ENCODE measurements around the gene ROR1.
"Not testable (repeated sequence)": the region's sequence is repeated elsewhere in the genome, so short reads cannot be mapped to it uniquely, and the experiment has no call there.

The ROR1 gene

GRCh38 chr1:63818567-63819325 is 44.9 kb downstream of the ROR1 start:
- Histone ChIP-seq H3K4me1 (ENCODE audit: control insufficient read depth, insufficient read depth, low read length, poor library complexity, severe bottlenecking) (no peaks in the 10 kb centered on the region), H3K4me3 (ENCODE audit: insufficient read depth, low read depth, low read length, poor library complexity, severe bottlenecking) (no peak overlapping the region), H3K9me3 (ENCODE audit: control insufficient read depth, low read length) (no peaks in the 10 kb centered on the region), H3K27ac (ENCODE audit: insufficient read depth, low read length, poor library complexity, severe bottlenecking) (no peak overlapping the region), H3K36me3 (ENCODE audit: control insufficient read depth, insufficient read depth, low read length) (no peaks in the 10 kb centered on the region), H3K27me3 (replicated peaks; ENCODE audit: control insufficient read depth, insufficient read depth, low read length, poor library complexity, severe bottlenecking) (no peaks in the 10 kb centered on the region)
- no peak for DNase-seq

GRCh38 chr1:63819795-63820194 is 46.0 kb downstream of the ROR1 start:
- Histone ChIP-seq H3K9me3 (ENCODE audit: control insufficient read depth, low read length) (no peaks in the 10 kb centered on the region), H3K27me3 (replicated peaks; ENCODE audit: control insufficient read depth, insufficient read depth, low read length, poor library complexity, severe bottlenecking) (no peaks in the 10 kb centered on the region), H3K4me1 (ENCODE audit: control insufficient read depth, insufficient read depth, low read length, poor library complexity, severe bottlenecking) (no peaks in the 10 kb centered on the region), H3K4me3 (ENCODE audit: insufficient read depth, low read depth, low read length, poor library complexity, severe bottlenecking) (no peak overlapping the region), H3K36me3 (ENCODE audit: control insufficient read depth, insufficient read depth, low read length) (no peaks in the 10 kb centered on the region), H3K27ac (ENCODE audit: insufficient read depth, low read length, poor library complexity, severe bottlenecking) (no peak overlapping the region)
- DNase-seq: no peak

GRCh38 chr1:63821091-63822005 is 47.5 kb downstream of the ROR1 start:
- no peak overlapping the region for H3K27ac ChIP-seq (ENCODE audit: insufficient read depth, low read length, poor library complexity, severe bottlenecking)
- no peak for DNase-seq
- H3K4me3 ChIP-seq (ENCODE audit: insufficient read depth, low read depth, low read length, poor library complexity, severe bottlenecking): no peak overlapping the region
- H3K27me3 ChIP-seq (replicated peaks; ENCODE audit: control insufficient read depth, insufficient read depth, low read length, poor library complexity, severe bottlenecking): no peaks in the 10 kb centered on the region
- H3K9me3 ChIP-seq (ENCODE audit: control insufficient read depth, low read length): no peaks in the 10 kb centered on the region
- H3K4me1 ChIP-seq (ENCODE audit: control insufficient read depth, insufficient read depth, low read length, poor library complexity, severe bottlenecking): no peaks in the 10 kb centered on the region
- H3K36me3 ChIP-seq (ENCODE audit: control insufficient read depth, insufficient read depth, low read length): no peaks in the 10 kb centered on the region

DNA sequence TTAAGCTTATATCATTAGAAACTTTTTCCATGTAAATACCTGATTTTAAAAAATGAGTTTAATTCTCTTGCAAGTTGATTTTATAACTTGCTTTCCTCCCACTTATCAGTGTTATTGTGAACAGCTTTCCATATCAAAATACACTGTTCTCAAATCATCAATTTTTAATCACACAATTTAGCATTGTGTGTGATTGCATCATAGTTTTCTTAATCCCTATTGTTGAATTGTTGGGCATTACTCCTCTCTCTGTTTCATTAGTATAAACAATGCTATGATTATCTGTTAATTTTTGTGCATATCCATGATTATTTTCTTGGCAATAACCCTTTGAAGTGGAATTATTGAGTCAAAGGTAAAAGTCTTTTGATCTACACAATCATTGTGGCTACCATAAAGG is 48.7 kb downstream of the ROR1 start:
- H3K4me1 ChIP-seq (ENCODE audit: control insufficient read depth, insufficient read depth, low read length, poor library complexity, severe bottlenecking): no peaks in the 10 kb centered on the region
- no peaks in the 10 kb centered on the region for H3K9me3 ChIP-seq (ENCODE audit: control insufficient read depth, low read length)

DNA sequence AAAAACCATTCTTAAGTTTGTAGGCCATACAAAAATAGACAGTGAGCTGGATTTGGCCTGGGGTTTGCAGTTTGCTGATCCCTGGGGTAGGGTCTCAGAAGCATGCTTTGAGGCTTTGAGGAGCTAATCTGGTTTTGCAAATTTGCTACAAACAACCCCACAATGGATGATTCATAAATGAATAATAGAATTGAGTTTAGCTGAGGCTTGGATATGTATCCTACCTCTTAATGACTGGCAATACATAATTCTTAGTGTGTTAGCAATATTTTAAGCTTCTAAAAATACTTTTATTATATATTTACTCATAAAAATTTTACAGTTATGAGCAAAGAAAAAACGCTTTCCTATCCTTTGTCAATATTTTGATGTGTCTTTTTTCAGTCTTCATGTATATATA is 50.6 kb downstream of the ROR1 start:
- no peak for DNase-seq
- Histone ChIP-seq H3K4me1 (ENCODE audit: control insufficient read depth, insufficient read depth, low read length, poor library complexity, severe bottlenecking) (no peaks in the 10 kb centered on the region), H3K4me3 (ENCODE audit: insufficient read depth, low read depth, low read length, poor library complexity, severe bottlenecking) (no peak overlapping the region), H3K9me3 (ENCODE audit: control insufficient read depth, low read length) (no peaks in the 10 kb centered on the region), H3K27ac (ENCODE audit: insufficient read depth, low read length, poor library complexity, severe bottlenecking) (no peak overlapping the region), H3K36me3 (ENCODE audit: control insufficient read depth, insufficient read depth, low read length) (no peaks in the 10 kb centered on the region), H3K27me3 (replicated peaks; ENCODE audit: control insufficient read depth, insufficient read depth, low read length, poor library complexity, severe bottlenecking) (no peaks in the 10 kb centered on the region)

More for the DNA sequence above, 48.7 kb downstream of the ROR1 start:
- DNase-seq: no peak
- Histone ChIP-seq H3K27me3 (replicated peaks; ENCODE audit: control insufficient read depth, insufficient read depth, low read length, poor library complexity, severe bottlenecking) (no peaks in the 10 kb centered on the region), H3K4me3 (ENCODE audit: insufficient read depth, low read depth, low read length, poor library complexity, severe bottlenecking) (no peak overlapping the region), H3K36me3 (ENCODE audit: control insufficient read depth, insufficient read depth, low read length) (no peaks in the 10 kb centered on the region), H3K27ac (ENCODE audit: insufficient read depth, low read length, poor library complexity, severe bottlenecking) (no peak overlapping the region)

DNA sequence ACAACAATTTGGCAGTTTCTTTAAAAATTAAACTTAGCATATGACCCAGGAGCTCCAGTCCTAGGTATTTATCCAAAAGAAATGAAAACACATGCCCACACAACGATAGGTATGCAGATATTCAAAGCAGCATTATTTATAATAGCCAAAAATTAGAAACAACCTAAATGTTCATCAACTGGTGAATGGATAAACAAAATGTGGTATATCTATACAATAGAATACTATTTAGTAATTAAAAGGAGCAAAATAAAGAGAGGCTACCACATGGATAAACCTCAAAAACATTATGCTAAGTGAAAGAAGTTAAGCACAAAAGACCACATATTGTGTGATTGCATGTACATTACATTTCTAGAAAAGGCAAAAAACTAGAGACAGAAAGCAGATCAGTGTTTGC is 51.3 kb downstream of the ROR1 start:
- DNase-seq: no peak
- Histone ChIP-seq H3K4me1 (ENCODE audit: control insufficient read depth, insufficient read depth, low read length, poor library complexity, severe bottlenecking) (no peaks in the 10 kb centered on the region), H3K4me3 (ENCODE audit: insufficient read depth, low read depth, low read length, poor library complexity, severe bottlenecking) (no peak overlapping the region), H3K36me3 (ENCODE audit: control insufficient read depth, insufficient read depth, low read length) (no peaks in the 10 kb centered on the region), H3K27me3 (replicated peaks; ENCODE audit: control insufficient read depth, insufficient read depth, low read length, poor library complexity, severe bottlenecking) (no peaks in the 10 kb centered on the region), H3K9me3 (ENCODE audit: control insufficient read depth, low read length) (no peaks in the 10 kb centered on the region), H3K27ac (ENCODE audit: insufficient read depth, low read length, poor library complexity, severe bottlenecking) (no peak overlapping the region)

GRCh38 chr1:63826246-63826861 is 52.5 kb downstream of the ROR1 start:
- DNase-seq; H3K9me3 ChIP-seq (ENCODE audit: control insufficient read depth, low read length); H3K4me3 ChIP-seq (ENCODE audit: insufficient read depth, low read depth, low read length, poor library complexity, severe bottlenecking); H3K27me3 ChIP-seq (replicated peaks; ENCODE audit: control insufficient read depth, insufficient read depth, low read length, poor library complexity, severe bottlenecking); H3K36me3 ChIP-seq (ENCODE audit: control insufficient read depth, insufficient read depth, low read length); H3K27ac ChIP-seq (ENCODE audit: insufficient read depth, low read length, poor library complexity, severe bottlenecking); H3K4me1 ChIP-seq (ENCODE audit: control insufficient read depth, insufficient read depth, low read length, poor library complexity, severe bottlenecking): not testable (repeated sequence)

DNA sequence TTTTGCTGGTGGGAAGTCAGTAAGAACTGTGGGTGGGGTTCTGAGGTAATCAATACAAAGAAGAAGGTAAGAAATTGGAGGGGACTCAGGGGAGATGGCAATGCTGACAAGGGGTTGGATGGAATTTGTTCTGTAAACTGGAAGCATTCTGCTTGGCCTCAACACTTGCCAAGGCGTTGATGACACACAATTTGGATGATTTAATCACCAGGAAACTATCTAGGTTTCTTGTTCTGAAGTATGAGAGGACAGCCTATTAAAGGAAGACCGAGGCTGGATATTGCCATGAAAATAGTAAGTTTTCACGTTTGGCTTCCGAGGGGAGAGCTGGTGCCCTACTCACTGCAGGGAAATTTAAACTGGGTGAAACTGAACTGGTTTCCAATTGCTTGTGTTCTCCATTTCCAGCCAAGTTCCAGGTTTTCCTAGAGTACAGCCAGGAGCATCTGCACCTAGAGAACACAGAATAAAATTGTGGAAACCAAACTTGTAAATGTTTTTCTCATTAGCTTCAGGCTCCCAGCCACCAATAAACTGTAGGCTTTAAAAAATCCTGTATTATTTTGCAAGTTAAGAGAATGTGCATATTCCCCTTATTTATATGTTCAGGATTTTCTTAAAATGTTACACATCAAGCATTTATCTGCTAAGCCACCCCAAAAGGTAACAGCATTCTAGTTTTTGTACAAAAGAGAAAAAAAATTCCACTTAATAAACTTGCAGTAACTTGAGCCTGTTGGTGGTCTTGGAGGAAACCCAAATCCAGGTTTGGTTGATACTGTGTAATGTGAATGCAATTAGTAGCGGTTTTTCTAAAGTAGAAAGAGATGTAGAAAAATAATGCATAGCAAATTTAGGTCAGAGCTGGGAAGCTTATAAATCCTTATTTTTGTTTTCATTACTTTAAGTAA is 53.8 kb downstream of the ROR1 start:
- H3K36me3 ChIP-seq (ENCODE audit: control insufficient read depth, insufficient read depth, low read length): no peaks in the 10 kb centered on the region
- no peaks in the 10 kb centered on the region for H3K4me1 ChIP-seq (ENCODE audit: control insufficient read depth, insufficient read depth, low read length, poor library complexity, severe bottlenecking)
- no peaks in the 10 kb centered on the region for H3K27me3 ChIP-seq (replicated peaks; ENCODE audit: control insufficient read depth, insufficient read depth, low read length, poor library complexity, severe bottlenecking)
- DNase-seq: no peak
- H3K27ac ChIP-seq (ENCODE audit: insufficient read depth, low read length, poor library complexity, severe bottlenecking): no peak overlapping the region
- H3K9me3 ChIP-seq (ENCODE audit: control insufficient read depth, low read length): no peaks in the 10 kb centered on the region
- no peak overlapping the region for H3K4me3 ChIP-seq (ENCODE audit: insufficient read depth, low read depth, low read length, poor library complexity, severe bottlenecking)

DNA sequence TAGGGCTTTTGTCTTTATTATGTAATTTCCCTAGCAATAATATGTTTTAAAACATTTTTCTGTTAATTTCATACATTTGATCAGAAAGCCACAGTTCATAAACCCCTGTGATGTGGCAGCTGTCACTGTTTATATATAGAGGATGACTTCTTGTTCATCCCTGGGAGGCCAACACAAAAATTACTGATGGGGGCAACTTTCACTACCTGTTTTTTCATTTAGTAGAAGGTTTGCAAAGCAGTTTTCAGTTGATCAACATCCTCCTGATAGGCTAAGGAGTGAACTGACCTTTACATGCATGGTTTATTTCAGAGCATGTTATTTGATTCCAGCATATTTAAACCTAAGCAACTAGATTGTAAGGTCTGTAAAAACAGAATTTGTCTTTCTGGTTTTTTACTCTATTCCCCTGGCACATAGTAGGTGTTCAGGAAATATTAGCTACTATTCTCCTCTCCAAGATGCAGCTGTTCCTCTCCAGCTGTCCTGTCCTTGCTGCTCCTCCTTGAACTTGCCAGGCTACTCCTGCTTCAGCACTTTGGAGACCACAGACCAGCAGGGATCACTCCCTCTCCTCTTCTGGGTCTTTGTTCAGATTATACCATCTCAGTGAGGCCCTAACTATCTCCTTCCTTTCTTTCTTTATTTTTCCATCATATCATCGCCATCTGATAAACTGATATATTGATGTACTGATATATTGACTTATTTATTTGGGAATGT is 54.7 kb downstream of the ROR1 start:
- H3K36me3 ChIP-seq (ENCODE audit: control insufficient read depth, insufficient read depth, low read length): no peaks in the 10 kb centered on the region
- no peak overlapping the region for H3K27ac ChIP-seq (ENCODE audit: insufficient read depth, low read length, poor library complexity, severe bottlenecking)
- no peak for DNase-seq
- H3K9me3 ChIP-seq (ENCODE audit: control insufficient read depth, low read length): no peaks in the 10 kb centered on the region
- no peaks in the 10 kb centered on the region for H3K4me1 ChIP-seq (ENCODE audit: control insufficient read depth, insufficient read depth, low read length, poor library complexity, severe bottlenecking)
- H3K4me3 ChIP-seq (ENCODE audit: insufficient read depth, low read depth, low read length, poor library complexity, severe bottlenecking): no peak overlapping the region
- no peaks in the 10 kb centered on the region for H3K27me3 ChIP-seq (replicated peaks; ENCODE audit: control insufficient read depth, insufficient read depth, low read length, poor library complexity, severe bottlenecking)
